ENCODE data around the gene STX1A. TPM values are rescaled to one million over a fixed set of nuclear protein-coding genes. Genes with fewer than 3 reads are reported as not detected.
A peak's percentile ranks its signal among the peaks of the same experiment; 100 is the strongest.

STX1A gene
- total and polyA plus RNA-seq, 2 of the 13 experiments (the other 11 are each of a cell fraction or from before 2014, with no cell fraction given): 6.1 to 12.2 TPM

- TF ChIP-seq CTCF (CRISPR knock-in tag; IDR thresholded peaks at IDR 0.05) (peak; percentile 22; the same call in 1 of the 2 replicates), HNRNPLL (IDR thresholded peaks at IDR 0.05; ENCODE audit: low read depth, low read length, poor library complexity, severe bottlenecking) (no peak), PATZ1 (CRISPR knock-in tag; IDR thresholded peaks at IDR 0.05) (peak; percentile 94), SMYD3 (CRISPR knock-in tag; IDR thresholded peaks at IDR 0.05) (0 out of 2 replicates have a peak, but pooled peaks have one; percentile 28), RFX3 (CRISPR knock-in tag; IDR thresholded peaks at IDR 0.05) (no peak), ZNF281 (CRISPR knock-in tag; IDR thresholded peaks at IDR 0.05; ENCODE audit: borderline replicate concordance) (no peak), CBX5 (CRISPR knock-in tag; IDR thresholded peaks at IDR 0.05; ENCODE audit: borderline replicate concordance) (peak; percentile 43; the same call in 1 of the 2 replicates), HIC2 (CRISPR knock-in tag; IDR thresholded peaks at IDR 0.05; ENCODE audit: low read depth) (peak; percentile 66; the same call in 1 of the 2 replicates), ZNF296 (CRISPR knock-in tag; conservative IDR thresholded peaks at IDR 0.05) (no peak), ZNF562 (CRISPR knock-in tag; IDR thresholded peaks at IDR 0.05; ENCODE audit: borderline replicate concordance) (no peak)
- TF ChIP-seq, protein P1, sequence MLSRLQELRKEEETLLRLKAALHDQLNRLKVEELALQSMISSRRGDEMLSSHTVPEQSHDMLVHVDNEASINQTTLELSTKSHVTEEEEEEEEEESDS (CRISPR knock-in tag; IDR thresholded peaks at IDR 0.05; ENCODE audit: borderline replicate concordance): no peak
- TF ChIP-seq, protein P2, sequence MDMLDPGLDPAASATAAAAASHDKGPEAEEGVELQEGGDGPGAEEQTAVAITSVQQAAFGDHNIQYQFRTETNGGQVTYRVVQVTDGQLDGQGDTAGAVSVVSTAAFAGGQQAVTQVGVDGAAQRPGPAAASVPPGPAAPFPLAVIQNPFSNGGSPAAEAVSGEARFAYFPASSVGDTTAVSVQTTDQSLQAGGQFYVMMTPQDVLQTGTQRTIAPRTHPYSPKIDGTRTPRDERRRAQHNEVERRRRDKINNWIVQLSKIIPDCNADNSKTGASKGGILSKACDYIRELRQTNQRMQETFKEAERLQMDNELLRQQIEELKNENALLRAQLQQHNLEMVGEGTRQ (IDR thresholded peaks at IDR 0.05; ENCODE audit: low read depth, low read length): no peak
- TF ChIP-seq, protein P2 (CRISPR knock-in tag; IDR thresholded peaks at IDR 0.05; ENCODE audit: borderline replicate concordance): no peak
- TF ChIP-seq, protein P3, sequence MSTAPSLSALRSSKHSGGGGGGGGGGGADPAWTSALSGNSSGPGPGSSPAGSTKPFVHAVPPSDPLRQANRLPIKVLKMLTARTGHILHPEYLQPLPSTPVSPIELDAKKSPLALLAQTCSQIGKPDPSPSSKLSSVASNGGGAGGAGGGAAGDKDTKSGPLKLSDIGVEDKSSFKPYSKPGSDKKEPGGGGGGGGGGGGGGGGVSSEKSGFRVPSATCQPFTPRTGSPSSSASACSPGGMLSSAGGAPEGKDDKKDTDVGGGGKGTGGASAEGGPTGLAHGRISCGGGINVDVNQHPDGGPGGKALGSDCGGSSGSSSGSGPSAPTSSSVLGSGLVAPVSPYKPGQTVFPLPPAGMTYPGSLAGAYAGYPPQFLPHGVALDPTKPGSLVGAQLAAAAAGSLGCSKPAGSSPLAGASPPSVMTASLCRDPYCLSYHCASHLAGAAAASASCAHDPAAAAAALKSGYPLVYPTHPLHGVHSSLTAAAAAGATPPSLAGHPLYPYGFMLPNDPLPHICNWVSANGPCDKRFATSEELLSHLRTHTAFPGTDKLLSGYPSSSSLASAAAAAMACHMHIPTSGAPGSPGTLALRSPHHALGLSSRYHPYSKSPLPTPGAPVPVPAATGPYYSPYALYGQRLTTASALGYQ (CRISPR knock-in tag; IDR thresholded peaks at IDR 0.05): no peak
Observed at GRCh38 chr7:73715648-73716317, 3.7 kb downstream of the STX1A start (continued).
